GM21515 (cell line): ENCODE measurements around the gene TMEM44.
"Not testable (repeated sequence)": the region's sequence is repeated elsewhere in the genome, so short reads cannot be mapped to it uniquely, and the experiment has no call there.

Experiments used
- ATAC-seq: cut with Tn5 transposase; IDR thresholded peaks from one replicate; pipeline ENCODE4 v1.9.1; 2021; ENCODE audit not compliant: unreplicated experiment

Gene TMEM44

GRCh38 chr3:194612221-194612620 lies 21.0 kb downstream of the TMEM44 start:
- no peak for ATAC-seq

GRCh38 chr3:194610689-194611088 lies 22.5 kb downstream of the TMEM44 start:
- ATAC-seq = no peak

- ATAC-seq = no peak
Measured at GRCh38 chr3:194609601-194610000, 23.6 kb downstream of the TMEM44 start.

- ATAC-seq = no peak
Measured at GRCh38 chr3:194608981-194609380, 24.2 kb downstream of the TMEM44 start.

- no peak for ATAC-seq
Measured at GRCh38 chr3:194607592-194608389, 25.4 kb downstream of the TMEM44 start.

- ATAC-seq = no peak
Measured at GRCh38 chr3:194606941-194607340, 26.3 kb downstream of the TMEM44 start.

- no peak for ATAC-seq
Measured at GRCh38 chr3:194606163-194606562, 27.1 kb downstream of the TMEM44 start.

GRCh38 chr3:194605314-194605713 lies 27.9 kb downstream of the TMEM44 start:
- not testable (repeated sequence) for ATAC-seq

- no peak for ATAC-seq
Measured at GRCh38 chr3:194604837-194605236, 28.4 kb downstream of the TMEM44 start.

GRCh38 chr3:194604126-194604525 lies 29.1 kb downstream of the TMEM44 start:
- no peak for ATAC-seq

GRCh38 chr3:194602669-194603171 lies 30.5 kb downstream of the TMEM44 start:
- ATAC-seq = no peak

GRCh38 chr3:194598771-194599557 lies 34.3 kb downstream of the TMEM44 start:
- no peak for ATAC-seq

- ATAC-seq = no peak
Measured at GRCh38 chr3:194596906-194597305, 36.3 kb downstream of the TMEM44 start.

GRCh38 chr3:194592798-194593752 lies 40.1 kb downstream of the TMEM44 start:
- ATAC-seq = no peak

GRCh38 chr3:194588741-194589140 lies 44.5 kb downstream of the TMEM44 start:
- no peak for ATAC-seq

GRCh38 chr3:194588236-194588635 lies 45.0 kb downstream of the TMEM44 start:
- ATAC-seq = no peak

- no peak for ATAC-seq
Measured at GRCh38 chr3:194587438-194587931, 45.7 kb downstream of the TMEM44 start.

GRCh38 chr3:194586836-194587235 lies 46.4 kb downstream of the TMEM44 start:
- ATAC-seq = no peak

GRCh38 chr3:194585880-194586281 lies 47.3 kb downstream of the TMEM44 start:
- ATAC-seq = no peak

- ATAC-seq = no peak
Measured at GRCh38 chr3:194584866-194585265, 48.4 kb downstream of the TMEM44 start.

GRCh38 chr3:194584320-194584776 lies 48.9 kb downstream of the TMEM44 start:
- ATAC-seq = peak; percentile 15
